Measurements from ENCODE around the gene ITGA7. TPM values are rescaled to one million over a fixed set of nuclear protein-coding genes. Genes with fewer than 3 reads are reported as not detected.

Gene ITGA7
- total RNA-seq, 1 donor from 2014 or later, result 9.1 TPM

Small RNA genes lying within 50 kb of the gene (small RNA-seq; reads per million reads assigned to genes)
- gene AC009779.1 (ENCODE audit: low replicate concordance) (not detected), gene AC009779.5 (ENCODE audit: low replicate concordance) (not detected), gene RF00017 (ENCODE audit: low replicate concordance) (not detected)

Other genes starting within 250 kb of the ITGA7 start
- not detected for gene OR6C70, start 237.8 kb downstream of the ITGA7 start, total RNA-seq
- gene OR6C68, start 215.5 kb downstream of the ITGA7 start, total RNA-seq, result not detected
- not detected for gene OR6C4, start 158.3 kb downstream of the ITGA7 start, total RNA-seq
- gene OR2AP1, start 135.4 kb downstream of the ITGA7 start, total RNA-seq, result not detected
- not detected for gene OR10P1, start 71.0 kb downstream of the ITGA7 start, total RNA-seq
- gene BLOC1S1, start 8.1 kb upstream of the ITGA7 start, total RNA-seq, result 27.5 TPM
- 3.0 TPM for gene RDH5, start 12.5 kb upstream of the ITGA7 start, total RNA-seq
- 115 TPM for gene CD63, start 21.1 kb upstream of the ITGA7 start, total RNA-seq
- 8.6 TPM for gene GDF11, start 35.2 kb upstream of the ITGA7 start, total RNA-seq
- 49.2 TPM for gene SARNP, start 109.8 kb upstream of the ITGA7 start, total RNA-seq
- 3.0 TPM for gene ORMDL2, start 110.1 kb upstream of the ITGA7 start, total RNA-seq
- gene DNAJC14, start 121.7 kb upstream of the ITGA7 start, total RNA-seq, result 22.6 TPM
- not detected for gene MMP19, start 135.0 kb upstream of the ITGA7 start, total RNA-seq
- 13.8 TPM for gene PYM1, start 220.0 kb upstream of the ITGA7 start, total RNA-seq
- gene DGKA, start 223.3 kb upstream of the ITGA7 start, total RNA-seq, result 12.3 TPM

Data from temporal lobe (tissue), 2 donors.